WTC11 (cell line): ENCODE results near the gene GLA. TPM values are rescaled to one million over a fixed set of nuclear protein-coding genes. Genes with fewer than 3 reads are reported as not detected.

ENCODE experiments used
- ATAC-seq: fragments of 200-7000 bp; cut with Tn5 transposase; 2 replicates; pipeline ENCODE4 v1.10.0; 2021; ENCODE audit warnings: mild to moderate bottlenecking, moderate library complexity
- CTCF ChIA-PET: fragments of 300-600 bp; sonication (Branson Sonifier 250); formaldehyde crosslinking; loops from one replicate; lab custom pipeline; 2021; ENCODE audit warnings: antibody characterized with exemption; lab: Charles Lee
- POLR2A ChIA-PET: fragments of 350-600 bp; sonication (Branson Sonifier 250); formaldehyde crosslinking; loops from one replicate; lab custom pipeline; 2021; ENCODE audit warnings: antibody characterized with exemption; lab: Charles Lee
- DNase-seq: peaks from one replicate; pipeline ENCODE4 v3.0.0; 2021; ENCODE audit warnings: low spot score
- H3K27ac Mint-ChIP-seq: 2 replicates; pipeline ENCODE4 v1.8.0; 2021; ENCODE audit warnings: mixed read lengths
- H3K27me3 Mint-ChIP-seq: 2 replicates; pipeline ENCODE4 v1.8.0; 2021; ENCODE audit warnings: low read depth, mild to moderate bottlenecking, moderate library complexity, mixed read lengths
- H3K36me3 Mint-ChIP-seq: 2 replicates; pipeline ENCODE4 v1.8.0; 2021; ENCODE audit warnings: mixed read lengths
- H3K4me1 Mint-ChIP-seq: 2 replicates; pipeline ENCODE4 v1.8.0; 2022; ENCODE audit warnings: mixed read lengths
- H3K4me3 Mint-ChIP-seq: 2 replicates; pipeline ENCODE4 v1.8.0; 2021; ENCODE audit warnings: mild to moderate bottlenecking, moderate library complexity, mixed read lengths
- H3K9me3 Mint-ChIP-seq: 2 replicates; pipeline ENCODE4 v1.8.0; 2021; ENCODE audit warnings: mixed read lengths
- AFF4 ChIP-seq: sonication (generic); formaldehyde crosslinking; IDR thresholded peaks from 2 replicates; pipeline ENCODE4 v1.8.1; 2023; ENCODE audit warnings: mild to moderate bottlenecking, missing genetic modification reagents, borderline replicate concordance
- CDX4 ChIP-seq: fragments of 250-450 bp; sonication (Bioruptor Pico); IDR thresholded peaks from 2 replicates; pipeline ENCODE4 v1.9.0; 2021; ENCODE audit warnings: moderate library complexity, mild to moderate bottlenecking, inconsistent platforms, borderline replicate concordance
- CREB1 ChIP-seq: sonication (generic); formaldehyde crosslinking; IDR thresholded peaks from 2 replicates; pipeline ENCODE4 v1.8.0; 2023; ENCODE audit warnings: mild to moderate bottlenecking, missing genetic modification reagents
- HMGA2 ChIP-seq: fragments of 250-450 bp; sonication (Bioruptor Pico); IDR thresholded peaks from 2 replicates; pipeline ENCODE4 v1.4.0; 2021; ENCODE audit warnings: mild to moderate bottlenecking, moderate library complexity
- IRF1 ChIP-seq: sonication (generic); formaldehyde crosslinking; IDR thresholded peaks from 2 replicates; pipeline ENCODE4 v1.8.0; 2023; ENCODE audit warnings: missing genetic modification reagents
- JUN ChIP-seq: sonication (generic); formaldehyde crosslinking; IDR thresholded peaks from 2 replicates; pipeline ENCODE4 v1.8.0; 2023; ENCODE audit warnings: mild to moderate bottlenecking, missing genetic modification reagents
- OVOL2 ChIP-seq: fragments of 250-450 bp; sonication (Bioruptor Pico); IDR thresholded peaks from 2 replicates; pipeline ENCODE4 v1.9.0; 2021; ENCODE audit warnings: mild to moderate bottlenecking, borderline replicate concordance
- PREB ChIP-seq: sonication (generic); formaldehyde crosslinking; IDR thresholded peaks from 2 replicates; pipeline ENCODE4 v1.8.1; 2022; ENCODE audit warnings: mild to moderate bottlenecking, missing genetic modification reagents, moderate library complexity, borderline replicate concordance
- RORB ChIP-seq: fragments of 250-450 bp; sonication (Bioruptor Pico); IDR thresholded peaks from 2 replicates; pipeline ENCODE4 v1.9.0; 2021; ENCODE audit warnings: mild to moderate bottlenecking
- TEAD1 ChIP-seq: sonication (generic); formaldehyde crosslinking; IDR thresholded peaks from 2 replicates; pipeline ENCODE4 v1.8.0; 2022; ENCODE audit warnings: mild to moderate bottlenecking, missing genetic modification reagents
- TP53 ChIP-seq: sonication (generic); formaldehyde crosslinking; IDR thresholded peaks from 2 replicates; pipeline ENCODE4 v1.8.1; 2023; ENCODE audit warnings: mild to moderate bottlenecking, missing genetic modification reagents
- USF1 ChIP-seq: sonication (generic); formaldehyde crosslinking; IDR thresholded peaks from 2 replicates; pipeline ENCODE4 v1.8.0; 2022; ENCODE audit warnings: mild to moderate bottlenecking, missing genetic modification reagents
- ZBTB21 ChIP-seq: sonication (generic); formaldehyde crosslinking; IDR thresholded peaks from 2 replicates; pipeline ENCODE4 v1.8.1; 2023; ENCODE audit warnings: mild to moderate bottlenecking, missing genetic modification reagents, borderline replicate concordance
- ZNF219 ChIP-seq: sonication (generic); formaldehyde crosslinking; IDR thresholded peaks from 2 replicates; pipeline ENCODE4 v1.8.0; 2023; ENCODE audit warnings: missing genetic modification reagents, mild to moderate bottlenecking, borderline replicate concordance
- ZNF317 ChIP-seq: sonication (generic); formaldehyde crosslinking; IDR thresholded peaks from 2 replicates; pipeline ENCODE4 v1.8.1; 2023; ENCODE audit warnings: low read depth, mild to moderate bottlenecking, moderate library complexity, missing genetic modification reagents, borderline replicate concordance
- ZNF396 ChIP-seq: fragments of 250-450 bp; sonication (Bioruptor Pico); IDR thresholded peaks from 2 replicates; pipeline ENCODE4 v1.8.0; 2021; ENCODE audit warnings: mild to moderate bottlenecking, moderate library complexity, borderline replicate concordance
- ZNF423 ChIP-seq: fragments of 250-450 bp; sonication (Bioruptor Pico); IDR thresholded peaks from 2 replicates; pipeline ENCODE4 v2.1.2; 2022; ENCODE audit warnings: mild to moderate bottlenecking, moderate library complexity
- ZNF532 ChIP-seq: fragments of 250-450 bp; sonication (Bioruptor Pico); IDR thresholded peaks from 2 replicates; pipeline ENCODE4 v1.9.0; 2021; ENCODE audit warnings: mild to moderate bottlenecking, borderline replicate concordance
- ZNF671 ChIP-seq: fragments of 250-450 bp; sonication (Bioruptor Pico); IDR thresholded peaks from 2 replicates; pipeline ENCODE4 v1.8.0; 2021; ENCODE audit warnings: mild to moderate bottlenecking
- total RNA-seq: library from RNA; stranded (reverse); gene quantifications from 3 replicates; pipeline ENCODE4 v1.2.3, GENCODE V29; 2021

GLA gene
- total RNA-seq, 1 experiment from 2014 or later, result 44.9 TPM

GRCh38 chrX:101386542-101386885, 21.2 kb downstream of the GLA start:
- ChIA-PET POLR2A (no interaction called here), CTCF (no interaction called here)
- TF ChIP-seq IRF1 (CRISPR knock-in tag) (no peak), CREB1 (CRISPR knock-in tag) (no peak), CDX4 (no peak)
- peaks cover 7% of the 10 kb centered on the region for H3K36me3 Mint-ChIP-seq
- H3K4me3 Mint-ChIP-seq, result no peak overlapping the region
- H3K4me1 Mint-ChIP-seq, result peaks cover 7% of the 10 kb centered on the region; the same call in 1 of the 2 replicates
- DNase-seq, result no peak
- no peak overlapping the region for H3K27ac Mint-ChIP-seq
- no peaks in the 10 kb centered on the region for H3K9me3 Mint-ChIP-seq
- no peak for ATAC-seq
- H3K27me3 Mint-ChIP-seq, result no peaks in the 10 kb centered on the region

- Mint-ChIP-seq H3K27ac (no peak within 1 kb of the TSS), H3K4me3 (no peak within 1 kb of the TSS), H3K27me3 (no peaks in the 10 kb centered on the region), H3K4me1 (peaks cover 7% of the 10 kb centered on the region; the same call in 1 of the 2 replicates), H3K9me3 (no peaks in the 10 kb centered on the region), H3K36me3 (peaks cover 1% of the 10 kb centered on the region)
- ATAC-seq, result no peak
- no peak for DNase-seq
- ChIA-PET CTCF (no interaction called here), POLR2A (no interaction called here)
- TF ChIP-seq HMGA2 (no peak), ZNF671 (no peak), ZNF423 (CRISPR knock-in tag) (no peak), USF1 (CRISPR knock-in tag) (no peak)
Measured at GRCh38 chrX:101385795-101386541, 21.8 kb downstream of the GLA start, which contains the start of gene BTK. BTK (minus strand) TSS chrX:101386191; CDS start chrX:101375284, 10,907 bp downstream.

GRCh38 chrX:101385026-101385684, 22.6 kb downstream of the GLA start:
- Mint-ChIP-seq H3K27me3 (no peaks in the 10 kb centered on the region), H3K27ac (no peak overlapping the region), H3K9me3 (no peaks in the 10 kb centered on the region)
- CTCF ChIA-PET, result no interaction called here
- no peak for ATAC-seq
- TF ChIP-seq ZBTB21 (CRISPR knock-in tag) (no peak), TP53 (CRISPR knock-in tag) (no peak), PREB (CRISPR knock-in tag) (no peak), ZNF396 (no peak), JUN (CRISPR knock-in tag) (no peak), RORB (CRISPR knock-in tag) (no peak), CREB1 (CRISPR knock-in tag) (no peak), TEAD1 (CRISPR knock-in tag) (no peak), ZNF532 (no peak), AFF4 (CRISPR knock-in tag) (no peak), ZNF219 (no peak), OVOL2 (CRISPR knock-in tag) (no peak), ZNF317 (CRISPR knock-in tag) (no peak)
- TF ChIP-seq, all 79 proteins: peak for 0
- H3K4me1 Mint-ChIP-seq, result peaks cover 6% of the 10 kb centered on the region; the same call in 1 of the 2 replicates
- no peak for DNase-seq
- no peak overlapping the region for H3K4me3 Mint-ChIP-seq
- H3K36me3 Mint-ChIP-seq, result no peaks in the 10 kb centered on the region
- POLR2A ChIA-PET, result no interaction called here
